ENCODE results near the gene KCTD7. TPM values are rescaled to one million over a fixed set of nuclear protein-coding genes. Genes with fewer than 3 reads are reported as not detected.
"Not testable (repeated sequence)": the region's sequence is repeated elsewhere in the genome, so short reads cannot be mapped to it uniquely, and the experiment has no call there.

KCTD7 gene
- total RNA-seq, 1 experiment from 2014 or later = 5.5 TPM

GRCh38 chr7:66590302-66591057, 38.2 kb upstream of the KCTD7 start:
- Histone ChIP-seq H4K20me1 (ENCODE audit: low read length) (peaks cover 53% of the 10 kb centered on the region), H3K4me2 (ENCODE audit: low read length) (peak overlapping the region; percentile 95), H3K9ac (ENCODE audit: low read length) (peak overlapping the region; percentile 93), H3K4me3 (ENCODE audit: low read length) (peak overlapping the region; percentile 99), H3K79me2 (ENCODE audit: low read length) (peaks cover 71% of the 10 kb centered on the region), H3K4me1 (ENCODE audit: insufficient read depth, low read length) (peaks cover 32% of the 10 kb centered on the region)
- DNase-seq = peak; percentile 63
- H3K27me3 ChIP-seq (ENCODE audit: low read length); BruUV-seq (replicated peaks); H3K27ac ChIP-seq (ENCODE audit: low read length); CTCF ChIA-PET; H2AFZ ChIP-seq (ENCODE audit: low read length); H3K9me2 ChIP-seq (replicated peaks; ENCODE audit: low read length); H3K36me3 ChIP-seq (ENCODE audit: low read depth, low read length); POLR2A ChIA-PET (ENCODE audit: unreplicated experiment); H3K9me3 ChIP-seq (ENCODE audit: low read length); H3F3A ChIP-seq (ENCODE audit: low read length, unreplicated experiment): not testable (repeated sequence)
- intact Hi-C loops (cut with micrococcal nuclease) = loop anchor here (10.0 kb wide), 1 partner anchor 64 kb away; no protein-coding TSS in a partner anchor
- ATAC-seq = peak; percentile 45

- intact Hi-C loops (cut with micrococcal nuclease) = loop anchor here (10.0 kb wide), 1 partner anchor 64 kb away; no protein-coding TSS in a partner anchor
- H3K36me3 ChIP-seq (ENCODE audit: low read depth, low read length); H3K27me3 ChIP-seq (ENCODE audit: low read length); CTCF ChIA-PET; POLR2A ChIA-PET (ENCODE audit: unreplicated experiment); H3F3A ChIP-seq (ENCODE audit: low read length, unreplicated experiment); H3K9me3 ChIP-seq (ENCODE audit: low read length); H3K9me2 ChIP-seq (replicated peaks; ENCODE audit: low read length): not testable (repeated sequence)
- peak overlapping the region; percentile 95 for H3K4me2 ChIP-seq (ENCODE audit: low read length)
- peaks cover 63% of the 10 kb centered on the region for H3K79me2 ChIP-seq (ENCODE audit: low read length)
- H2AFZ ChIP-seq (ENCODE audit: low read length) = peak overlapping the region; percentile 90
- H4K20me1 ChIP-seq (ENCODE audit: low read length) = peaks cover 46% of the 10 kb centered on the region
- peaks cover 32% of the 10 kb centered on the region for H3K4me1 ChIP-seq (ENCODE audit: insufficient read depth, low read length)
- H3K9ac ChIP-seq (ENCODE audit: low read length) = peak overlapping the region; percentile 93
- peak overlapping the region; percentile 65 for H3K27ac ChIP-seq (ENCODE audit: low read length)
- H3K4me3 ChIP-seq (ENCODE audit: low read length) = peak overlapping the region; percentile 99
- peak; percentile 7; the same call in 1 of the 2 replicates for ATAC-seq
- peak; percentile 13 for DNase-seq
- TSS peak; percentile 46 for BruUV-seq (replicated peaks)
Measured at GRCh38 chr7:66591058-66591798, 37.5 kb upstream of the KCTD7 start.

- TF ChIP-seq EZH2 (IDR thresholded peaks at IDR 0.05; ENCODE audit: low read length, unreplicated experiment) (no peak), EZH2phosphoT487 (IDR thresholded peaks at IDR 0.05; ENCODE audit: borderline replicate concordance, low read length) (no peak), CTCF (conservative IDR thresholded peaks at IDR 0.05; ENCODE audit: low read depth, low read length) (no peak)
- peak overlapping the region; percentile 93 for H3K9ac ChIP-seq (ENCODE audit: low read length)
- peaks cover 38% of the 10 kb centered on the region for H4K20me1 ChIP-seq (ENCODE audit: low read length)
- H3F3A ChIP-seq (ENCODE audit: low read length, unreplicated experiment) = no peaks in the 10 kb centered on the region
- ATAC-seq (peak; percentile 85), DNase-seq (peak; percentile 95)
- H3K36me3 ChIP-seq (ENCODE audit: low read depth, low read length) = no peaks in the 10 kb centered on the region; the same call in 1 of the 2 replicates
- peak overlapping the region; percentile 90 for H2AFZ ChIP-seq (ENCODE audit: low read length)
- peaks cover 56% of the 10 kb centered on the region for H3K79me2 ChIP-seq (ENCODE audit: low read length)
- intact Hi-C loops (cut with micrococcal nuclease) = loop anchor here (10.0 kb wide), 1 partner anchor 63 kb away; no protein-coding TSS in a partner anchor
- H3K9me2 ChIP-seq (replicated peaks; ENCODE audit: low read length) = no peaks in the 10 kb centered on the region
- no peaks in the 10 kb centered on the region for H3K9me3 ChIP-seq (ENCODE audit: low read length)
- peak overlapping the region; percentile 99 for H3K4me3 ChIP-seq (ENCODE audit: low read length)
- H3K4me2 ChIP-seq (ENCODE audit: low read length) = peak overlapping the region; percentile 95
- H3K27ac ChIP-seq (ENCODE audit: low read length) = peak overlapping the region; percentile 65
- TSS peak; percentile 33 for BruUV-seq (replicated peaks)
- ChIA-PET CTCF (no interaction called here), POLR2A (ENCODE audit: unreplicated experiment) (no interaction called here)
- H3K4me1 ChIP-seq (ENCODE audit: insufficient read depth, low read length) = peaks cover 32% of the 10 kb centered on the region
- no peaks in the 10 kb centered on the region for H3K27me3 ChIP-seq (ENCODE audit: low read length)
Measured at GRCh38 chr7:66591799-66592596, 36.7 kb upstream of the KCTD7 start.

- CTCF ChIA-PET; DNase-seq; H3K36me3 ChIP-seq (ENCODE audit: low read depth, low read length); H3K9me2 ChIP-seq (replicated peaks; ENCODE audit: low read length); ATAC-seq; H3K27me3 ChIP-seq (ENCODE audit: low read length); POLR2A ChIA-PET (ENCODE audit: unreplicated experiment); H3F3A ChIP-seq (ENCODE audit: low read length, unreplicated experiment); H3K9me3 ChIP-seq (ENCODE audit: low read length): not testable (repeated sequence)
- BruUV-seq (replicated peaks) = TSS peak; percentile 64
- Histone ChIP-seq H3K27ac (ENCODE audit: low read length) (peak overlapping the region; percentile 65; the same call in 1 of the 2 replicates), H3K4me3 (ENCODE audit: low read length) (peak overlapping the region; percentile 99), H4K20me1 (ENCODE audit: low read length) (peaks cover 32% of the 10 kb centered on the region), H3K4me1 (ENCODE audit: insufficient read depth, low read length) (peaks cover 32% of the 10 kb centered on the region), H3K9ac (ENCODE audit: low read length) (peak overlapping the region; percentile 93), H3K79me2 (ENCODE audit: low read length) (peaks cover 49% of the 10 kb centered on the region), H3K4me2 (ENCODE audit: low read length) (peak overlapping the region; percentile 95), H2AFZ (ENCODE audit: low read length) (peak overlapping the region; percentile 90)
- intact Hi-C loops (cut with micrococcal nuclease) = loop anchor here (10.0 kb wide), 1 partner anchor 62 kb away; no protein-coding TSS in a partner anchor
Measured at GRCh38 chr7:66592597-66593146, 36.0 kb upstream of the KCTD7 start.

- H3K36me3 ChIP-seq (ENCODE audit: low read depth, low read length); H3K9me2 ChIP-seq (replicated peaks; ENCODE audit: low read length); H3K27me3 ChIP-seq (ENCODE audit: low read length); CTCF ChIA-PET; BruUV-seq (replicated peaks); H3K9ac ChIP-seq (ENCODE audit: low read length); DNase-seq; H3K27ac ChIP-seq (ENCODE audit: low read length); ATAC-seq; H2AFZ ChIP-seq (ENCODE audit: low read length); POLR2A ChIA-PET (ENCODE audit: unreplicated experiment); H3K9me3 ChIP-seq (ENCODE audit: low read length); H3K4me3 ChIP-seq (ENCODE audit: low read length); H3F3A ChIP-seq (ENCODE audit: low read length, unreplicated experiment); H3K4me2 ChIP-seq (ENCODE audit: low read length): not testable (repeated sequence)
- H3K79me2 ChIP-seq (ENCODE audit: low read length) = peaks cover 35% of the 10 kb centered on the region
- intact Hi-C loops (cut with micrococcal nuclease) = loop anchor here (10.0 kb wide), 1 partner anchor 61 kb away; no protein-coding TSS in a partner anchor
- H4K20me1 ChIP-seq (ENCODE audit: low read length) = peaks cover 18% of the 10 kb centered on the region
- peaks cover 21% of the 10 kb centered on the region for H3K4me1 ChIP-seq (ENCODE audit: insufficient read depth, low read length)
Measured at GRCh38 chr7:66594082-66594481, 34.6 kb upstream of the KCTD7 start.
